GM19193 (cell line): Measurements from ENCODE around the gene POMT2.

ENCODE experiments used
- POLR2A ChIP-seq: IDR thresholded peaks from 4 replicates; pipeline ENCODE4 v1.6.1; 2011; ENCODE audit not compliant: insufficient read depth, insufficient read length; ENCODE audit errors: extremely low read depth

Gene POMT2

GRCh38 chr14:77281852-77282410 is 38.8 kb downstream of the POMT2 start:
- no peak for TF ChIP-seq POLR2A

- no peak for TF ChIP-seq POLR2A
Observed at GRCh38 chr14:77279719-77280118, 41.0 kb downstream of the POMT2 start.

DNA sequence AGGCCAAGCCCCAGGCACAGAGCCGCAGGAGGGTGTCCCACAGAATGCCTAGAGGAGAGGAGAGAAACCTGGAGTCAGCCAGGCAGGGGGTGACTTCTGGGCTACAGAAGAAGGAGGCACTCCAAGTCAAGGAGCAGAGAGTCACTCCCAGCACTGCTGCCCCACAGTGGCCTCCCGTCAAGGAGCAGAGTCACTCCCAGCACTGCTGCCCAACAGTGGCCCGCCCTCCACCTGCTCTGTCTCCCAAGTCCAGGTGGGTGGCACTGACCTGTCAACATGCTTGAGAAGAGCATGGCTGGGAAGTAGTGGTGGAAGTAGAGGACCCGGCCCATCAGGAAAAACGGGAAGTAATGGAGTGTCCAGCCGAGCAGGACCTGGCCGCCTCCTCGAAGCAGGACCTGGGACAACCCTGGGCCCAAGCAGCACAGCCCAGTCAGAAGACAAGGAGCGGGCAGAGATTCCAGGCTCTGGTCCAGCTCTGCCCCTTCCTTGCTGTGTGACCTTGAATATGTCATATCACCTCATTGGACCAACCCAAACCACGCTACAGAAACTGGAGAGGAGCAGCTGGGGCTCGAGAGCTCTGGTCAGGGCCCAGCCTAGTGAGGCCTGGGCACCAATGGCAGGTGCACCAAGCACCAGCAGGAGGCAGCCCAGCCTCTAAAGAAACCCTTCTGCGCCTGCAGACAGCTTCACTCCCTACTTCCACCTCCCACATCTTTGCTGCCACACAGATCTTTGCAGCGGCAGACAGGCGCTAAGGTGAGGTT is 42.0 kb downstream of the POMT2 start:
- TF ChIP-seq POLR2A, result no peak

- TF ChIP-seq POLR2A, result no peak
Observed at GRCh38 chr14:77276959-77277358, 43.7 kb downstream of the POMT2 start.

GRCh38 chr14:77276295-77276935 is 44.3 kb downstream of the POMT2 start:
- TF ChIP-seq POLR2A, result no peak

- TF ChIP-seq POLR2A, result no peak
Observed at GRCh38 chr14:77275601-77276017, 45.1 kb downstream of the POMT2 start.

- no peak for TF ChIP-seq POLR2A
Observed at GRCh38 chr14:77275041-77275580, 45.6 kb downstream of the POMT2 start.

DNA sequence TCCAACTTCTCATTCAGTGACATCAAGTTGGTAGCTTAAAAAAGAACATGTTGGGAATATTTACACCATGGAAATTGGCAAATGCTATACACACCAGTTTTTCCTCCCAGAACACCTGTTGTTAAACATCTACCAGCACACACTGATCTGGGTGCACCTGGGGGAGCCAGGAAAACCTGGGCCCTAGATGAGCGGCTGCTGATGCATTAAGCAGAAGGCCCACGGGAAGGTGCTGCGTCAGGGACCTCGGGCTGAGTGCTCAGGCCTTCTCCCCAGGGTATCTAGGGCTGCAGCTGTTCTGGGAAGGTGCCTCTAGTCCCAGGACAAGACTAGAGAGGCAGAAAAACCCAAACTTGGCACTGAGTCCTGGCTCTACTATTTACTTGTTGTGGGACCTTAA is 46.9 kb downstream of the POMT2 start:
- no peak for TF ChIP-seq POLR2A

GRCh38 chr14:77272261-77272660 is 48.4 kb downstream of the POMT2 start:
- TF ChIP-seq POLR2A, result no peak

- TF ChIP-seq POLR2A, result no peak
Observed at GRCh38 chr14:77271113-77271710, 49.5 kb downstream of the POMT2 start, which contains the start of gene NGB. Gene NGB (minus strand): TSS chr14:77271206. CDS start chr14:77270937, 269 bp downstream.

- TF ChIP-seq POLR2A, result no peak
Observed at GRCh38 chr14:77270361-77271112, 50.1 kb downstream of the POMT2 start.

DNA sequence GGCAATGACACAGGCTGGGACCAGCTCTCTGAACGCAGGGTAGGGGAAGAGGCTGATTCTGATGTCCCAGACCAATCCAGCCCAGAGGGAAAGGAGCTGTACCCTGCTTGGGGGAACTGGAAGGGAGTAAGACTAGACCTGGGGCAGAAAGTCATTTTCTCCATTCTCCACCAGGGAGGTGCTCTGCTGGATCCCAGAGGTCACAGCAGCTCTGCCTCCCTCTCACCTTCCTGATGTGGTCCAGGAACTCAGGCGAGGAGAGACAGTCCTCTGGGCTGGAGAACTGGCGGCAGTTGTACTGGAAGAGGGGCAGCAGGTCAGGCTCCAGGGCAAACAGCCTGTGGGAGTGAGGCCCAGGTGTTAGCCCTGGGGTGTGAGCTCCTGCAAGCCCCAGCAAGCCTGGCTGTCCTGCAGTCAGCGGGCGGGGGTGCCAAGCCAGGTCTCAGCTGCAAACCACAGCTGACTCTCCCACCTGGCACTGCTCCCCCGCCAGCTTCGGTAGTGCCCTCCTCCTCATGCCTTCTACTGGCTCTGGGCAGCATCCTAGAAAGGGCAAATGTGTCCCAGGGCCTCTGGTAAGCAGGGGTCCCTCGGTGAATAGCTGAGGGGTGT is 51.6 kb downstream of the POMT2 start:
- TF ChIP-seq POLR2A, result no peak

GRCh38 chr14:77267937-77268699 is 52.6 kb downstream of the POMT2 start:
- no peak for TF ChIP-seq POLR2A
